Naive B cell (primary cell): ENCODE measurements around the gene CES4A. TPM values are rescaled to one million over a fixed set of nuclear protein-coding genes. Genes with fewer than 3 reads are reported as not detected.

Experiments used
- ATAC-seq, 2 donors: fragments of 150-1000 bp; cut with Tn5 transposase; 2 replicates each; pipeline ENCODE4 v1.10.0; 2021; ENCODE audit warnings: low read depth in 2 of 2, mild to moderate bottlenecking in 2 of 2, moderate library complexity in 2 of 2
- DNase-seq: peaks from one replicate; pipeline ENCODE4 v3.0.0; 2022
- H3K27ac Mint-ChIP-seq, 6 donors: one replicate each; pipeline ENCODE4 v1.8.0; 2020 to 2022; ENCODE audit warnings: mild to moderate bottlenecking in 6 of 6, mixed read lengths in 6 of 6, moderate library complexity in 5 of 6, inconsistent platforms in 2 of 6
- H3K27me3 Mint-ChIP-seq, 3 donors: one replicate each; pipeline ENCODE4 v1.8.0; 2021 to 2022; ENCODE audit warnings: mixed read lengths in 3 of 3, mild to moderate bottlenecking in 1 of 3
- H3K36me3 Mint-ChIP-seq, 2 donors: one replicate each; pipeline ENCODE4 v1.8.0; 2020 to 2022; ENCODE audit warnings: mixed read lengths in 2 of 2, inconsistent platforms in 1 of 2, mild to moderate bottlenecking in 1 of 2
- H3K4me1 Mint-ChIP-seq, 3 donors: one replicate each; pipeline ENCODE4 v1.8.0; 2020 to 2022; ENCODE audit warnings: mixed read lengths in 3 of 3, inconsistent platforms in 1 of 3, mild to moderate bottlenecking in 1 of 3, moderate library complexity in 1 of 3
- H3K4me3 Mint-ChIP-seq, 8 donors: one replicate each; pipeline ENCODE4 v1.8.0; 2020 to 2022; ENCODE audit warnings: mild to moderate bottlenecking in 8 of 8, mixed read lengths in 8 of 8, moderate library complexity in 8 of 8, inconsistent platforms in 2 of 8
- H3K9me3 Mint-ChIP-seq, 7 donors: one replicate each; pipeline ENCODE4 v1.8.0; 2020 to 2022; ENCODE audit warnings: mixed read lengths in 7 of 7, mild to moderate bottlenecking in 5 of 7, inconsistent platforms in 2 of 7, moderate library complexity in 1 of 7
- polyA plus RNA-seq, 6 donors: library from polyadenylated mRNA; unstranded; fragments of 300-500 nt; fragmentation: Illumina TruSeq; gene quantifications; one replicate each; pipeline ENCODE4 v1.2.3, GENCODE V29; 2021; ENCODE audit warnings: low read depth in 6 of 6

Gene CES4A
- polyA plus RNA-seq, 6 donors from 2014 or later, result 0.61 to 5.8 (median 1.4) TPM

DNA sequence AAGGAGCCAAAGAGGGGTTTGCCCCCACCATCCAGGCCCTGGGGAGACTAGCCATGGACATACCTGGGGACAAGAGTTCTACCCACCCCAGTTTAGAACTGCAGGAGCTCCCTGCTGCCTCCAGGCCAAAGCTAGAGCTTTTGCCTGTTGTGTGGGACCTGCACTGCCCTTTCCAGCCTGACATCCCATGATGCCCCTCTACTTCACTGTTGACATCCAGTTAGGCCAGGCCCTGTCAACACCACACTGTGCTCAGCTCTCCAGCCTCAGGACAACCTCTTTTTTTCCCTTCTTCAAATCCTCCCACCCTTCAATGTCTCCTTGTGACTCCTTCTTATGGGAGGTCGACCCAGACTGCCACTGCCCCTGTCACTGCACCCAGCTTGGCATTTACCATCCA, 20.8 kb downstream of the CES4A start:
- Mint-ChIP-seq H3K9me3 (no peaks in the 10 kb centered on the region), H3K36me3 (no peaks in the 10 kb centered on the region), H3K4me3 (peak overlapping the region in 1 of 8 donors; percentile 34), H3K4me1 (peaks cover 0 to 6% (median 0%) of the 10 kb centered on the region in 3 donors), H3K27me3 (peaks cover 0 to 5% (median 0%) of the 10 kb centered on the region in 3 donors), H3K27ac (peak overlapping the region in 1 of 6 donors; percentile 32)
- no peak for ATAC-seq
- DNase-seq, result no peak

DNA sequence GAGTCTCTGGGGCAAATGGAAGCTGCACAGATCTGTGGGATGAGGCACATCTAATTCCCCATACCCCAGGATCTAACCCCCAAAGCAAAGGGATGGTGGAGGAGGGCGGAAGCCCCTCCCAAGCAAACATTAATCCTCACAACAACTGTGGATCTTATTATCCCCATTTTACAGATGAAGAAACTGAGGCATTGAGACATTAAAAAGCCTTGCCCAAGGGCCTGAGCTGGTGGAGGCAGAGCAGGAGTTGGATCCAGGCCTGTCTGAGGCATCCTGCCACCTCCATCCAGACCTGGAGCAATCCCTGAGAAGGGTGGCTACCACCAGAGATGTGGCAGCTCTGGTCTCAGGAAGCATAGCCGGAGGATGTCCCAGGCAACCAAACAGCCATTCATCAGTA, 22.9 kb downstream of the CES4A start:
- H3K27me3 Mint-ChIP-seq, result peaks cover 0 to 12% (median 0%) of the 10 kb centered on the region in 3 donors
- H3K4me3 Mint-ChIP-seq, result no peak overlapping the region
- peaks cover 0 to 15% (median 4%) of the 10 kb centered on the region in 3 donors for H3K4me1 Mint-ChIP-seq
- H3K36me3 Mint-ChIP-seq, result no peaks in the 10 kb centered on the region
- H3K27ac Mint-ChIP-seq, result no peak overlapping the region
- DNase-seq (no peak), ATAC-seq (no peak)
- H3K9me3 Mint-ChIP-seq, result no peaks in the 10 kb centered on the region

DNA sequence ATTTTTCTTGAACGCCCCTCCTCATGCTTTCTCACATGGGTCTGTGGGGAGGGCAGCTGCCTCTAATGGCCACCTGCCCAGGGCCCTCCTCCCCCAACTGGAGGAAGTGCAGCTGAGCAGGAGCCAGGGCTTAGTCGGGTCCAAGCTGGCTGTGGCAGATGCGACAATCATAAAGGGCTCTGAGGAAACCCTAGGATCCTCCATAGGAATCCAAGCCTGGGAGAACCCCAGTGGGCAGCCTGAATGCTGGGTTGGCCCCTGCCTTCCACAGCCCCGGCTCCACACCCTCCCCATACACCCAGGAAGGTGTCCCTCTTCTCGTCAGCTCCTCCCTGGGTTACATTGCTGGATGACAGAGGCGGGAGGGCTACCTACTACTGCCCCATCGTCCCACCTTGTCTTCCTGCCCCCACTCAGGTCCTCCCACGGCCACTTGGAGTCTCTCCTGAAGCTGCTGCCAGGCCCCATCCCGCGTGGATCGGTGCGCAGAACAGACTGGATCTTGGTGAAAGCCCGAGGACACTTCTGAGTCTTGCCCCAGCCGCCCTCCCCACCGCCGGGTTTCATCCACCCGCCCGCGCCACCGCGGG, 24.9 kb downstream of the CES4A start:
- Mint-ChIP-seq H3K27me3 (peaks cover 0 to 12% (median 0%) of the 10 kb centered on the region in 3 donors), H3K9me3 (no peaks in the 10 kb centered on the region), H3K36me3 (no peaks in the 10 kb centered on the region), H3K4me3 (peak overlapping the region; percentile 26 to 83 (median 60)), H3K4me1 (peaks cover 0 to 15% (median 4%) of the 10 kb centered on the region in 3 donors), H3K27ac (peak overlapping the region in 1 of 6 donors; percentile 49)
- no peak for DNase-seq
- no peak for ATAC-seq

DNA sequence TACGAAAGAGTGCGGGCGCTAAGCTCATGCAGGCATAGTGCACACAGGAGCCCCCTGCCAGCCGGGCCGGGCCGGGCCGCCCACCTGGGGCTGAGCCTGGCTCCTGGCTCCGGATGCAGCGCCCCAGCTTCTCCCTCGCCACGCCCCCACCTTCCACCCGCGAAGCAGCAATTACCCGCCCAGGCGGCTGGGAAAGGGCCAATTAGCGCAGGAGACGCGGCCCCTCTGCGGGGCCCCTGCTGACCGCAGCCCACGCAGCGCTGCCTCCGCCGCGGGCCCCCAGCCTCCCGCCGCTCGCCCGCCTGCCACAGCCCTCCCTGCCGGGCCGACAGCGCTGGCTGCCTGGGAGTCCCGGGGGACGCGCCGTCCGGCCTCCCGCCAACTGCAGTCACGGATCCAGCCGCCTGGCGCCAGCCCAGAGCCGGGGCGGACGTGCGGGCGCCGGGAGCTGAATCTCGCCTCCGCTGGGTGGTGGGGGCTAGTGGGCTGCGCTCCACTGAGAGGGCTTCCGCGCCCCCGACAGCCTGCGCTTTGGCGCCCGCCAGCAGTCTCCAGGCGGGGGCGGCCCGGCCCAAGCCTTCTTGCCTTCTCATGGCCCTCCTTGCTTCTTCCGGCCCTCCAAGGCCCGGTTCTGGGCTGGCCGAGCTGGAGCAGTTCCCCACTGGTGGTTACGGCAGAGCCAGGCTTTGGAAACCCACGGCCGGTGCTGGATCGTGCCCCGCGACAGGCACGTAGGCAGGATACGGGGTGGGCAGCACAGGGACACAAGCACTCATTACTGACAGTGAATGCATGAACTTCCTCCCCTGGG, 25.6 kb downstream of the CES4A start:
- DNase-seq (peak; percentile 62), ATAC-seq (peak; percentile 56 to 57)
- peaks cover 0 to 12% (median 0%) of the 10 kb centered on the region in 3 donors for H3K27me3 Mint-ChIP-seq
- peaks cover 0 to 15% (median 4%) of the 10 kb centered on the region in 3 donors for H3K4me1 Mint-ChIP-seq
- H3K36me3 Mint-ChIP-seq, result no peaks in the 10 kb centered on the region
- H3K4me3 Mint-ChIP-seq, result peak overlapping the region; percentile 82 to 93 (median 88)
- peak overlapping the region in 3 of 6 donors; percentile 15 to 90 (median 60) for H3K27ac Mint-ChIP-seq
- no peaks in the 10 kb centered on the region for H3K9me3 Mint-ChIP-seq

DNA sequence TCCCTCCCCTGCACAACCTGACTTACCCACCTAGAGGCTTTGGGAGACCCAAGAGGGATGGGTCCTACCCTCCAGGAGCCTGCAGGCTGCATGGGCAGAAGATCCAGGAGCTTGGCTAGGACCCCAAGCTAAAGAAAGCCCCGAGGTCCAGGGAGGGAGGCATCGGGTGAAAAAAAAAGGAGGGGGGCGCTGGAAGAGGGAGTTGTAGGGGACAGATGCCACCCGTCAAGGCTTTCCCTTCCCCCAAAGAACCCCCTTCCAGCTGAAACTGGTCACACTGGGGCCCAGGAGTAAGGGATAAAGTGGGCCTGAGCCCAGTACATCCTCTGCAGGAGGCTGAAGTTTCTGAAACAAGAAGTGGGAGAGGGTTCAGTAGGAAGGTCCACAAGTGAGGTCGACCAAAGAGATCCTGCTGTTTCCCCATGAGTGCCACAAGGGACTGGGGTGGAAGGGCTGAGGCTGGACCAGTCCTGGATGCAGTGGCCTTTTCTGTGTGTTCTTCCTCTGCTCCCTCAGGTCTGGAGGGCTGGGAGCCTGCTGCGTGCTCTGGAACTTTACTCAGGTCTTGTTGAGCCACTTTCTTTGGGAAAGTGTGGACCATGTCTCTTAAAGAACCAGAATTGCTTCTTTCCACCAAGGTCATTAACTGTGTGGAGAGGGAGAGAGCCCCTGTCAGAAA, 26.4 kb downstream of the CES4A start:
- peaks cover 0 to 15% (median 4%) of the 10 kb centered on the region in 3 donors for H3K4me1 Mint-ChIP-seq
- DNase-seq (no peak), ATAC-seq (no peak)
- no peaks in the 10 kb centered on the region for H3K9me3 Mint-ChIP-seq
- H3K36me3 Mint-ChIP-seq, result no peaks in the 10 kb centered on the region
- peak overlapping the region; percentile 82 to 93 (median 88) for H3K4me3 Mint-ChIP-seq
- peak overlapping the region in 3 of 6 donors; percentile 10 to 42 (median 15) for H3K27ac Mint-ChIP-seq
- H3K27me3 Mint-ChIP-seq, result peaks cover 0 to 12% (median 0%) of the 10 kb centered on the region in 3 donors

DNA sequence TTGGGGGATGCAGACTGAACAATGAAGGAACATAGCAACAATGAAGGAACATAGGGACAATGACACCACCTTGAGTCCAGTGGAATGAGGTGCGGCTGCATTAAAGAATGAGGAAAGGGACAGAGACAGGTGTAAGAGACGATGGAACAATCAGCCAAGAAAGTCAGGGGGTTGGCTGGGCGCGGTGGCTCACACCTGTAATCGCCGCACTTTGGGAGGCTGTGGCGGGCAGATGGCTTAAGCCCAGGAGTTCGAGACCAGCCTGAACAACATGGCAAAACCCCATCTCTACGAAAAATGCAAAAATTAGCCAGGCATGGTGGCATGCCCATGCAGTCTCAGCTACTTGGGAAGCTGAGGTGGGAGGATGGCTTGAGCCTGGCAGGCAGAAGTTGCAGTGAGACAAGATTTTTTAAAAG, 26.9 kb downstream of the CES4A start:
- DNase-seq, result no peak
- peak overlapping the region in 1 of 6 donors; percentile 42 for H3K27ac Mint-ChIP-seq

DNA sequence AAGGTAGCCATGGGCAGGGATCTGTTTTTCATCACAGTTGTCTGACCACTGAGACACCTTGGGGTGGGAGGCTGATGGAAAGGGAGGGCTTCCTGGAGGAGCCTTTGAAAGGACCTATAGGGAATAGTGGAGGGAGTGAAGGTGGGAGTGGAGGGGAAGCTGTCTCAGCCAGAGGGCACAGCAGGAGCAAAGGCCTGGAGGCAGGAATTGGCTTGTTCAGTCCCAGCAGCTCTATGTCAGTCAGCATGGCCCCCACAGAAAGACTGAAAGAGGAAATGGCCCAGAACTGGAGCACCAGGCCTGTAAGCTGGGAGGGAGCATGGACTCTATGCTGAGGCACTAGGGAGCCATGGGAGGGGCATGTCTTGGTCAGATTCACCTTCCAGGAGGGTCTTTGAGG, 27.8 kb downstream of the CES4A start:
- DNase-seq, result no peak
- H3K36me3 Mint-ChIP-seq, result no peaks in the 10 kb centered on the region
- H3K4me1 Mint-ChIP-seq, result peaks cover 3 to 15% (median 4%) of the 10 kb centered on the region in 3 donors
- no peaks in the 10 kb centered on the region for H3K9me3 Mint-ChIP-seq
- H3K27me3 Mint-ChIP-seq, result peaks cover 0 to 12% (median 0%) of the 10 kb centered on the region in 3 donors
- H3K27ac Mint-ChIP-seq, result peak overlapping the region in 2 of 6 donors; percentile 78 to 85
- ATAC-seq, result no peak
- peak overlapping the region in 2 of 8 donors; percentile 3 to 47 for H3K4me3 Mint-ChIP-seq

More for the DNA sequence above, 26.9 kb downstream of the CES4A start:
- no peak for ATAC-seq
- Mint-ChIP-seq H3K36me3 (no peaks in the 10 kb centered on the region), H3K9me3 (no peaks in the 10 kb centered on the region), H3K4me3 (no peak overlapping the region), H3K27me3 (peaks cover 0 to 12% (median 0%) of the 10 kb centered on the region in 3 donors), H3K4me1 (peaks cover 0 to 15% (median 4%) of the 10 kb centered on the region in 3 donors)

DNA sequence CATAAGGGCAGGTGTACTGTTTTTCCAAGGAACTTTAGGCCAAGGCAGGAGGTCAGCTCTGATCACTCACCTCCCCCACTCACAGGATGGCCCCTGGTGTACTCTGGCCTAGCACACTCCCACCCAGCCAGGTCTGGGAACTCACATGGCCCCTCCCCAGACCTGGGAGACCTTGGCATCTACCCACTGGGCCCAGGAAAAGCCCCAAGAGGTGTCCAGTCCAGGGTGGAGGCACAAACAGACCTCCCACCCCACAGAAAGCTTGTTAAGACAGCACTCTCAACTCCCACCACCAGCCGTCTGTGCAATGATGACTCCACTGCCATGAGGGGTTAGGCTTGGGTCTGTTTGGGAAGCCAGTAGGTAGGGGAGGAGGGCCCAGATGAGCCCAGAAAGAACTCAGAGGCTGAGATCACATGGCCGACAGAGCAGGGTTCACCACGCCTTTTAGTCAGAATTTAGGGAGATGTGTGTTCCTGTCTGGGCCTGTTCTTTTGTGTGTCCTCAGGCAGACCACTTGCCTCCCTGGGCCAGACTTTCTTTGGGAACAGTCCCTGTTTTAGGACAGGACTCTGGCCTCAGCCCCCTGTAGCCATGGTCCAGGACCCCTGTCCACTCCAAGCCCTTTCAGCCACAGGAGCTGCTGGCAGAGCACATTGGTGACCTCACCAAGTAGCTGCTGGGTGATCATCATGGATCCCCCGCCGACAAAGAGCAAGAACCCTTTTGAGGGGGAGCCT, 28.5 kb downstream of the CES4A start:
- Mint-ChIP-seq H3K27ac (no peak overlapping the region), H3K27me3 (peaks cover 0 to 12% (median 0%) of the 10 kb centered on the region in 3 donors), H3K4me1 (peaks cover 4 to 15% (median 6%) of the 10 kb centered on the region in 3 donors), H3K4me3 (peak overlapping the region in 1 of 8 donors; percentile 47), H3K36me3 (no peaks in the 10 kb centered on the region), H3K9me3 (no peaks in the 10 kb centered on the region)
- DNase-seq, result no peak
- ATAC-seq, result no peak

DNA sequence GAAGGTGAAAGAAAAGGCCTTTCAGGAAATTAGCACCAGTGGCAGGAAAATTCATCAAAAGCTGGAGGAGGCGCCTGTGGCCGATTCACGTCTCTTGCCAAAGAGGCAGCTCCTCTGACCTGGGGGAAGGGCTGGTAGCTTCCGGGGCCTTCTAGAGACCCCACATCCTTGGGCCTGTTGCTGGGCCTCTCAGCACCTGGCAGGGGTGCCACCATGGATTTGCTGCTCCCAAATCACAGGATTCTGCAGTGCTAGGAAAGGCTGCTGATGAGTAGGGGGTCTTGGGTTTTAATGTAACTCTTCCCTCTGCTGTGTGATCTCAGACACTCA, 29.0 kb downstream of the CES4A start:
- Mint-ChIP-seq H3K27ac (no peak overlapping the region), H3K4me1 (peaks cover 4 to 15% (median 6%) of the 10 kb centered on the region in 3 donors), H3K9me3 (no peaks in the 10 kb centered on the region), H3K4me3 (peak overlapping the region in 1 of 8 donors; percentile 1), H3K36me3 (no peaks in the 10 kb centered on the region), H3K27me3 (peaks cover 0 to 12% (median 0%) of the 10 kb centered on the region in 3 donors)
- ATAC-seq (no peak), DNase-seq (no peak)

DNA sequence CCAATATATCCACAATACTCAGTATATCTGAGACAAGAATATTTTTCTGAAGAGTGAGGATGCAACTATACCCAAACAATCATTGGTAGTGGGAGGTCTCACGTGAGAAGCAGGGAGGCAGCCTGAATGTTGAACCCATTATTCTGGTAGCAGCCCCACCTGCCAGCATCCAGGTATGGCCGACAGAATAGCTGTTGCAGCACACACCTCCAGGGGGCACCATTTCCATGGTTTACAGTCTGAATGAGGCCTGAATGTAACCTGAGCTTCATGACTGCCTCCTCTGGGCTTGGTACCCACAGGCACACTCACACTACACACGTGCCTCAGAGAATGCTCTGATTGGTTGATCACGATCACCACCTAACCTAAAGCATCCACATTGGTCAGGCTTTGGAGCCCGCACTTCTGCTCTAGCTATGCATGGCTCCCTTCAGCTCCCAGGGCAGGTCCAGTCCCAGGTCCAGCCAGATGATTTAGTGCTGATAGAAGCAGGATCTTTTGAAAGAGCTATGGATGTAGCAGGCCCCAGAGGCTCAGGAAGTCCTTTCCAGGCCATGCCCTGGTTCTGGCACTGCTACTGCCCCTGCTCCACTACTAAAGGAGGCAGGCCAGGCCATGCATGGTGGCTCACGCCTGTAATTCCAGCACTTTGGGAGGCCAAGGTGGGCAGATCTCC, 29.6 kb downstream of the CES4A start:
- H3K9me3 Mint-ChIP-seq, result no peaks in the 10 kb centered on the region
- peak overlapping the region in 1 of 8 donors; percentile 1 for H3K4me3 Mint-ChIP-seq
- H3K27ac Mint-ChIP-seq, result peak overlapping the region in 2 of 6 donors; percentile 21 to 95
- DNase-seq (peak; percentile 72), ATAC-seq (peak; percentile 81 to 85)
- peaks cover 4 to 15% (median 6%) of the 10 kb centered on the region in 3 donors for H3K4me1 Mint-ChIP-seq
- H3K27me3 Mint-ChIP-seq, result peaks cover 0 to 11% (median 0%) of the 10 kb centered on the region in 3 donors
- H3K36me3 Mint-ChIP-seq, result no peaks in the 10 kb centered on the region

DNA sequence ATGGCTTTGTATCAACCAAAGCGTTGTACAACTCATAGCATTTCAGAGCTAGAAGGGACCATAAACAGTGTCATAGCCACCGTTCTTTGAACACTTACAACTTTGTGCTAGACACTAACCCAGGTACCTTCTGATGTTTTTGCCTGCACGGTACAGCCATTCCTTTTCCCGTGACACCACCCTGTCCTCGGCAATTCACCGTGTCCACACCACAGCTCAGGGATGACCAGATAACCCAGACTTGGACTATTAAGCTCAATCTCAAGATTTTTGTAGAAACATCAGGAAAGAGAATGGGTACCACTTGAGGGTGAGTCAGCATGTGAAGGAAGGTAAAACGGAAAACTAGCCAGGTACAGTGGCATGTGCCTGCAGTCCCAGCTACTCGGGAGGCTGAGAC, 30.8 kb downstream of the CES4A start:
- peaks cover 3 to 9% (median 6%) of the 10 kb centered on the region in 3 donors for H3K4me1 Mint-ChIP-seq
- H3K9me3 Mint-ChIP-seq, result no peaks in the 10 kb centered on the region
- H3K27ac Mint-ChIP-seq, result peak overlapping the region in 1 of 6 donors; percentile 51
- peaks cover 0 to 6% (median 0%) of the 10 kb centered on the region in 3 donors for H3K27me3 Mint-ChIP-seq
- ATAC-seq, result no peak
- DNase-seq, result no peak
- no peaks in the 10 kb centered on the region for H3K36me3 Mint-ChIP-seq
- no peak overlapping the region for H3K4me3 Mint-ChIP-seq

DNA sequence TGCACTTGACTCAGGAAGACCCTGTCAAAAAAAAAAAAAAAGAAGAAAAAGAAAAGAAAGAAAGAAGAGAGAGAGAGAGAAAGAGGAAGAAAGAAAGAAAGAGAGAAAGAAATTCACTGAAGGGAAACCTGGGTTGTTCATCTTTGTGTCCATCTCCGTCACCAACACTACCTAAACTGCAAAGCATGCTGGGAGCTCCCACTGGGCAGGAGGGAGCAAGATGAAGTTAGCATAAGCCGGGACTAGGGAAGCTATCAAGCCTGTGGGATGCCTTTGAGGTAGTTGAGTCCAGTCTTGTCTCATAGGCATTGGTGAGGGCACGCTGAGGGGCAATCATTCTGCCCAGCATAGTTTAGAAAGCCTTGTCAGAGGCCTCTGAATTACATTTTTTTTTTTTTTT, 32.9 kb downstream of the CES4A start:
- H3K4me3 Mint-ChIP-seq, result no peak overlapping the region
- peak overlapping the region in 1 of 6 donors; percentile 86 for H3K27ac Mint-ChIP-seq
- H3K27me3 Mint-ChIP-seq, result no peaks in the 10 kb centered on the region
- no peaks in the 10 kb centered on the region for H3K36me3 Mint-ChIP-seq
- no peak for ATAC-seq
- peaks cover 0 to 6% (median 0%) of the 10 kb centered on the region in 3 donors for H3K4me1 Mint-ChIP-seq
- no peak for DNase-seq
- no peaks in the 10 kb centered on the region for H3K9me3 Mint-ChIP-seq
